Midbrain (tissue), 1 donor: ENCODE measurements around the gene RPS6KA6.

ENCODE experiments used
- DNase-seq: peaks from one replicate; lab custom pipeline; 2025; lab: John Stamatoyannopoulos, UW

RPS6KA6 gene

DNA sequence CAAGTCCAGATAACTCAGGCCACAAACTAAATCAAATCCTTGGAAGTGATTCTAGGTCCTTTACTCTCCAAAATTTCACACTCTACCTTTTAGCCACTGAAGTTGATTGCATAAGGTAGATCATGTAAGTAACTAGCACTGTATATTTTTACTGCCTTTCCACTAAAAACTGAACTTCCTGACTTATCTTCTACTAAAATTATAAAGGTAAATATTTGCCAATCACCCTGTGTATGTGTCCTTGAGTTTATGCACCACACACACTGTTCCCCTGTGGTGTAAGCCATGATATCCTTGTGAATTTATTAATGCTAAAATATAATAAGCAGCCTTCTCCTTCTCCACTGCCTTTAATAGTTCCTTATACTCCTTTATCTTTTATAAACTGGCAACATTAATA is 25.6 kb downstream of the RPS6KA6 start:
- no peak for DNase-seq

DNA sequence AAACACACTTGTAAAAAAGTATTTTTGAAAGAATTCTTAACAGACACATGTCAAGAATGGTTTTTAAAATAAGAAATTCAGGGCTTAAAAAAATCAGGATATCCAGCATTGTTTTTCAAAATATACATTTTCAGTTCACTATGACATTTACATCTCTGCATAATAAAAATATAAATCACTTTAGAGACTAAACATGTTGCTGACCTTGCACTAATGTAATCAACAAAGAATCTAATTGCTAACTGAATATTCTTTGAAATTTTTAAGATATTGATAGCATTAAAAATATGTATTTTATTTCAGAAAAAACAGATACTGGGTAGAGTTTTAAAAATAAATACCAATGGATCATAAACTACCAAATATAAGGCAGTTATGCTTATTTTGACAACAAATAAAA is 26.4 kb downstream of the RPS6KA6 start:
- DNase-seq = no peak

DNA sequence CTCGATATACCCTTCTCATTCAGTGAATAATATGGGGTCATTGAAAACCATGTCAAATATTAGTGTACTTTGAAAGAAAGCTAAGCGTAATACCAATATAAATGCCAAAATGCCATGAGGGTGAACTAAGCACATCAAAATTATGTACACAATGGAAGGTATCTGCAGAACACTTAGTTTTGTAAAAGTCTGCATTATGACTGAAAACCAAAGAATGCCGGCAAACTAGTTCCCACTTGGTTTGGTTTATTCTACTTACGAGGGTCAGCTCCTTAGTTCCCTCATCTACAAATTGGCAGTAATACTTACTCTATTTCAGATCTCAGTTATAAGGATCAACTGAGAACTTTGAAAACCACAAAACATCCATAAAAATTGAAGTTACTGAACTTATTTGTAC is 27.3 kb downstream of the RPS6KA6 start:
- DNase-seq = no peak

- no peak for DNase-seq
These were observed 31.2 kb downstream of the RPS6KA6 start for GRCh38 chrX:84156821-84157220.

DNA sequence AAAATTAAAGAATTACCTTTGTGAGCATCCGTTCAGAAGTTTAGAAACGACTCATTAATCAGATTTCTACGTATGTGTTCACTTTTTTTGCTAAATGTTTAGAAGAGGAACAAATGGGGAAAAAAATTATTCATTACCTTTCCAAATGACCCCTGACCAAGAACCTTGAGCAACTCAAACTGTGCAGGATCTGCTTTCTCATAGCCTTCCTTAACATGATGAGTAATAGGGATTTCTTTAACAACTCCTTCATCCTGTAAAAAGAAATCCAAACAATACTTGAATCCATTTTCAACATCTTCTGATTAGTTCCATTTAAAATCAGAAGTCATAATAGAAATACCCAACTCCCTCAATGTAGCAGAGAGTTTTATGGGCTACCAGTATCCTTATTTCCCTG is 32.1 kb downstream of the RPS6KA6 start:
- DNase-seq = no peak

GRCh38 chrX:84153538-84153937 is 34.5 kb downstream of the RPS6KA6 start:
- no peak for DNase-seq

- DNase-seq = no peak
These were observed 43.0 kb downstream of the RPS6KA6 start for GRCh38 chrX:84144991-84145390.

GRCh38 chrX:84144281-84144680 is 43.7 kb downstream of the RPS6KA6 start:
- DNase-seq = no peak

DNA sequence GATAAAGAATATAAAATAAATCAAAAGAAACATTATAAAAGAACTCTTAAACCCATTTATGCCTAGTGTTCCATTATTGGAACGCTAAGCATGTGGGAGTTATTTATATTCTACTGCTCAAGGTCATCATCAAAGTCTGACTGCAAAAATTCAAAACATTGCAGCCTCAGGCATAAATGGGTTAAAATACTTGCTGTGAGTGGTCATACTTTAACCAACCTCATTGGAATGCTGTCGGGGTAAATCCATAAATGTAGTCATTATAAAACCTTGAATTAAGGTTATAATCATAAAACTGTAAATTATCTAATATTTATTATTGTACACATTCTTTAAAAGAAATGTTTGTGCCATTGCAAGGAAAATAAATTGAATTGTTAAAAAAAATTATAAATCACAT is 55.0 kb downstream of the RPS6KA6 start:
- DNase-seq = no peak

- no peak for DNase-seq
These were observed 64.4 kb downstream of the RPS6KA6 start for GRCh38 chrX:84123585-84123984.

DNA sequence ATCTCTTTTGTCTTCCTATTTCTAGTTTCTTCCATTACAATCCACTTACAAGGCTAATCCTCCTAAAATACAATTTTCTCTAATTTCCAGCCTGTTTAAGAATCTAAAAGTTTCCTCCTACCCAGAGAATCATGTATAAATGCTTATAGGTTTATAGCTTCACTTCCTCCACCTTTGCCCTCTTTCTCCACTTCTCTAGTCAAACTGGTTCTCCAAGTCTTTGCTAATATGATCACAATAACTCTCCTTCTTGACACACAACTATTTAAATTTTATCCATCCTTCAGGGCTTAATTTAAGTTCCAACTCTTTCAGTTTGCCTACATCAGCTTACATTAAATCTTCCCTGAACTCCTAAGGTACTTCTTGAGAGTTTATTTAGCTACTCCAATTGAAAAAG is 69.2 kb downstream of the RPS6KA6 start:
- no peak for DNase-seq

DNA sequence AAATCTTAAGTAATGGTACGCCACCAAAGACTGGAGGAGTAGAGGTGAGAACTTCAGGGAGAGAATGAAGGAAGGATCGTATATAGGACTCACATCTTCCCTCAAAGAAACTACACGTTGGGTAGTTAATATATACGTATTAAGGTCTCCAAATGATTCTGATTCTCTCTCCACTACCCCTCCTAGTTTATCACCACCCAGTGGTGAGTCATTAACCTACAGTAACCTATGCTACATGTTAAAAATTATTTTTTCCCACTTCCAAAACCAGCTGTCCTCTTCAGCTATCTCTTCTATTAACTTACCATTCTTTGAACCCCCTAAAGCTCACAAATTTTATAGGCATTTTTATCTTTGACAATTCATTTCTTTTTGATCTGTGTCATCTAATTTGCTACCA is 69.7 kb downstream of the RPS6KA6 start:
- no peak for DNase-seq

- no peak for DNase-seq
These were observed 79.4 kb downstream of the RPS6KA6 start for GRCh38 chrX:84108584-84108983.

DNA sequence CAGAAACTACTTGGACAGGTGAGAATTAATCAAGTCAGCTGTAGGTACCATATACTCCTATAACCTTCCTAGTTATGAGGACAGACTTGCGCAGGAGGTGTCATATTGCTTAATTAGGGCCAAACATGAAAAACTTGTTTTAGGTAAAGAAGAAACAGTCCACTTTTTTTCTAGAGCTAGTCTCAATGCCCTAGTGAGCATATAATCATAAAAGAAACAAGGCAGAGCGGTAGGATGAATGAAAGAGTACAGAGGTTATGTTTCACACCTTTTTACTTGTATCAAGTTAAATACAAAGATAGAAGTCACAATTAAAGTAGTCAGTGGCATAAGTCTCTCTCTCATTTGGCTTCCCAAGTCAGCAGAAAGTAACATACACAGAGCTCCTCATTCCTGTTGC is 88.9 kb downstream of the RPS6KA6 start:
- no peak for DNase-seq

DNA sequence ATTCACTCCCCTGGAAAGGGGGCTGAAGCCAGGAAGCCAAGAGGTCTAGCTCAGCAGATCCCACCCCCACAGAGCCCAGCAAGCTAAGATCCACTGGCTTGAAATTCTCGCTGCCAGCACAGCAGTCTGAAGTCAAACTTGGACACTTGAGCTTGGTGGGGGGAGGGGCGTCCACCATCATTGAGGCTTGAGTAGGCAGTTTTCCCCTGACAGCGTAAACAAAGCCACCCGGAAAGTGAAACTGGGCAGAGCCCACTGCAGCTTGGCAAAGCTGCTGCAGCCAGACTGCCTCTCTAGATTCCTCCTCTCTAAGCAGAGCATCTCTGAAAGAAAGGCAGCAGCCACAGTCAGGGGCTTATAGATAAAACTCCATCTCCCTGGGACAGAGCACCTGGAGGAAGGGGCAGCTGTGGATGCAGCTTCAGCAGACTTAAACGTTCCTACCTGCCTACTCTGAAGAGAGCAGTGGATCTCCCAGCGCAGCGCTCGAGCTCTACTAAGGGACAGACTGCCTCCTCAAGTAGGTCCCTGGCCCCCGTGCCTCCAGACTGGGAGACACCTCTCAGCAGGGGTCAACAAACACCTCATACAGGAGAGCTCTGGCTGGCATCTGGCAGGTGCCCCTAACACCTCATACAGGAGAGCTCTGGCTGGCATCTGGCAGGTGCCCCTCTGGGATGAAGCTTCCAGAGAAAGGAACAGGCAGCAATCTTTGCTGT is 108.4 kb downstream of the RPS6KA6 start:
- peak; percentile 7 for DNase-seq

- no peak for DNase-seq
These were observed 109.0 kb downstream of the RPS6KA6 start for GRCh38 chrX:84078991-84079390.

DNA sequence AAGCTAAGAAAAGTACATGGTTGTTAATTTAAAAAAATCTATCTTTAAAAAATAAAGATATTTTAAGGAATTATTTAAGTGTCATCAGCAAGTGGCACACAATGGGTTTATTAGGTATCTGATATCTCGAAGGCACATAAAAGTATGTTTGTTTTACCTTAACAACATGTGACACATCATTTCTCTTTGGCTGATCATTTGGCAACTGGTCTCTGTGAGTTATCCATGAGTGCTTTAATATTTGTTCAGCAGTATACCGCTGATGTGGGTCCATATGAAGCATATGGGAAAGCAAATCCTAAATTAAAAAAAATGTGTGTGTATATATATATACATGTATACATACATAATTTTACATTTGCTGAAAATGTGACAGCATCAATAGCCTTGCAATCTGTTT is 123.2 kb downstream of the RPS6KA6 start:
- DNase-seq = no peak

DNA sequence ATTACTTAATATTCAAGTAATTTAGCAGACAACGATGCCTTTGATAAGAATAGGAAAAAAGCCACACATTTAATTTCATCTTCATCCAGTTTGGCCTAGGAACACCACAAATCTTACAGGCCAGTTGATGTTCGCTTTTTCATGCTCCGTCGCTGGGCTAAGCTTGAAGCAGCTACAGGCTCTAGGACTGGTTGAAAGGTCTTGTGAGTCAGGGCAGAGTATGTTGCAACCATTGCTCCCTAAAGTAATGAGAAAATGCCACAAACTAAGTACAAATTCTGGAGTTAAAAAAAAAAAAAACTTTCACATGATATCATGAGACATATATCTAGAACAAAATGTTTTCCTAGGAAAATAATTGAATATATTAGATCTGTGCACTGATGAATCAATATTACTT is 123.8 kb downstream of the RPS6KA6 start:
- no peak for DNase-seq

DNA sequence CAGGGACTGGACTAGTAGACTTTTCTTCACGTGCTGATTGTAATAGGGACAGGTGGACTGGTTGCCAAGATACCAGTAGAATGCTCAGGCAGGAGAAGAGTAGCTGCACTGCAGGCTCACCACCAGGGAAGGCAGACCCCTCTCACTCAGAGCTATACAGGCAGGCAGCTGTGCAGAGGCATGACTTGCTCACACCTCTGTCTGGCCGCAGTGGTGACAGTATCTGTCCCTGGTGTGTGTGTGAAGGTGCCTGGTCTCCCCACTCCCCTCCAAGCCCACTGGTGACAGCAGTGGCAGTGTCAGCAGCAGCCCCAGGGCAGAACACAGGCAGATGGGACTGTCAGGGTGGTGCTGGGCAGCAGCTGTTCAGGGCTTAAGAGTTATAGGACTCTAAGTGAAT is 140.7 kb downstream of the RPS6KA6 start:
- DNase-seq = no peak

DNA sequence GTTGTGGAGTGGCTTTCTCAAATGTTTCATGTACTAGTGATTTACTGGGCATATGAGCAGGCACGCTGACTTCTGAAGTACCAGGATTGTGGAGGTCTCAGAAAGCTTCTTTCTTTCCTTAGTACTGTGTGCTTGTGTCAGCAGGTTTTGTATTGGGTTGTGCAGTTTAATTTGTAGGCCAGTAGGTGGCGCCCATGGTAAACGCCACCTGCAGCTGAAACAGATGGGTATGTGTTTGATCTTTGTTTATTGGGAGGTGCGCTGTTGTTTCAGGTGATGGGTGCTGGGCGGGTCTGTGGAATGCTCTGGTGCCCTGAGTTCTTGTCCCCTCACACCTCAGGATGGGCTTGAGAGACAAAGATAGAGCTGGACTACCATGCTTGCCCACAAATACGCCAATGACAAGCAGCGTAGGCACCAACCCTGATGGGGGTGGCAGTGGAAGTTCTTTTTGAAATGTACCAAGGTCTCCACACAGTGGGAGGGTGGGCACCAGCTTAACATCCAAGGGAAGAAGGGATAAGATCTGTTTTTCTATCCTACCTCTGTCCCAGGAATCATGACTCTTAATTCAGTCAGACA is 141.5 kb downstream of the RPS6KA6 start:
- no peak for DNase-seq

DNA sequence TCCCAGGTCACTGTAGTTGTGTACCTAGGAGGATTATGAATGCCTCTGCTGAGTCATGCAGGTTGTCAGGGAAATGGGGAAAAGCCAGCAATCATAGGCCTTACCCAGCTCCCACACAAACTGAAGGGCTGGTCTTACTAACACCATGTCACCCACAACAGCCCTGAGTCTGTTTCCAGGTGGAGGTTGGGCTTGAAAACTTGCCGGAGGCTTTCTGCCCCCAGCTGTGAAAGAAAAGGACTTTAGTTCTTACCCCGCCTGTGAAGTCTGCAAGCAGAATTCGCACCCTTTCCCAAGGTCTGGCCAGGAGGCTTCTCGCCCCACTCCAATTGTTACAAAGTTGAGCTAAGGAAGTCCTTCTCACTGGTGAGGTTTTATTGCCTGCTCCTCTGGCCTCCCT is 143.9 kb downstream of the RPS6KA6 start:
- no peak for DNase-seq
